ENCODE results near the gene VIT.

VIT gene

DNA sequence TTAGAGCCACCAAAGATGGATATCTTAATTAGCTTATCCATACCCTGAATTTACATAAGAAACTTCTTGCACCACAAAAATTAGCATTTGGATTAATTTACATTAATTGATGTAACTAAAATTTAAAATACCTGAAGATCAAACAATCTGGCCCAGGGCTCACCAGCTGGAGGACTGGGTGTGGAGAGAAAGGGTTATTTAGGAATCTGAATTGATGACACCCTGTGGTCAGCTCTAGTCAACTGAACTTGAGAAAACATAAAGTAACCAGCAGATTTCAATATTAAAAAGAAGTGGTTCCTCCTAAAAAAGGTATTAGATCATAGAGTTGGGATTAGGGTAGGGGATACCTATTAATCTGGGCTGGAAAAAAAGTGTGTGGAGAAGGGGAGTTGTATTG, 147.3 kb downstream of the VIT start:
- DNase-seq (ENCODE audit: low spot score) = no peak
- TF ChIP-seq, protein P1, sequence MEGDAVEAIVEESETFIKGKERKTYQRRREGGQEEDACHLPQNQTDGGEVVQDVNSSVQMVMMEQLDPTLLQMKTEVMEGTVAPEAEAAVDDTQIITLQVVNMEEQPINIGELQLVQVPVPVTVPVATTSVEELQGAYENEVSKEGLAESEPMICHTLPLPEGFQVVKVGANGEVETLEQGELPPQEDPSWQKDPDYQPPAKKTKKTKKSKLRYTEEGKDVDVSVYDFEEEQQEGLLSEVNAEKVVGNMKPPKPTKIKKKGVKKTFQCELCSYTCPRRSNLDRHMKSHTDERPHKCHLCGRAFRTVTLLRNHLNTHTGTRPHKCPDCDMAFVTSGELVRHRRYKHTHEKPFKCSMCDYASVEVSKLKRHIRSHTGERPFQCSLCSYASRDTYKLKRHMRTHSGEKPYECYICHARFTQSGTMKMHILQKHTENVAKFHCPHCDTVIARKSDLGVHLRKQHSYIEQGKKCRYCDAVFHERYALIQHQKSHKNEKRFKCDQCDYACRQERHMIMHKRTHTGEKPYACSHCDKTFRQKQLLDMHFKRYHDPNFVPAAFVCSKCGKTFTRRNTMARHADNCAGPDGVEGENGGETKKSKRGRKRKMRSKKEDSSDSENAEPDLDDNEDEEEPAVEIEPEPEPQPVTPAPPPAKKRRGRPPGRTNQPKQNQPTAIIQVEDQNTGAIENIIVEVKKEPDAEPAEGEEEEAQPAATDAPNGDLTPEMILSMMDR (IDR thresholded peaks at IDR 0.05; ENCODE audit: borderline replicate concordance, control extremely low read depth, extremely low read depth, insufficient read depth, missing control alignments) = no peak
- in situ Hi-C loops (cut with MboI; ENCODE audit: low sequenced_read_pairs, unreplicated experiment) = no loop called here

DNA sequence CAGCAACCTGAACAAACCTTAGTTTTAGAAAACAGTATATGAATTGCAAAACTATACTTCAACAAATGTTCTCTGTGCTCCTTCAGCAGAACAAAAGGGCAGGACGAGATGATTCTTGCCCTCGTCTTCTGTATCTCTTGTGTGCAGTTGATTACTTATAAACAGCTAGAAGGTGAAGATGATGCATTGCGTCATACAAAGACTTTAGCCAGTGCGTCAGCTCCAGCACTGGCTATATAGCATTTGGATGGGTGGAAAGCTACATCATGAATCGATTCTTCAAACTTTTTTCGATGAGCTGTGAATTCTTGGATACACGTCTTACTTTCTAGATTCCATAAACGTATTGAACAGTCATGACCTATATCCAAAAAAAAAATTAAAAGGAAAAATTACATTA, 152.8 kb downstream of the VIT start:
- no peak for DNase-seq (ENCODE audit: low spot score)
- in situ Hi-C loops (cut with MboI; ENCODE audit: low sequenced_read_pairs, unreplicated experiment) = no loop called here
- TF ChIP-seq, protein P1 (IDR thresholded peaks at IDR 0.05; ENCODE audit: borderline replicate concordance, control extremely low read depth, extremely low read depth, insufficient read depth, missing control alignments) = no peak

DNA sequence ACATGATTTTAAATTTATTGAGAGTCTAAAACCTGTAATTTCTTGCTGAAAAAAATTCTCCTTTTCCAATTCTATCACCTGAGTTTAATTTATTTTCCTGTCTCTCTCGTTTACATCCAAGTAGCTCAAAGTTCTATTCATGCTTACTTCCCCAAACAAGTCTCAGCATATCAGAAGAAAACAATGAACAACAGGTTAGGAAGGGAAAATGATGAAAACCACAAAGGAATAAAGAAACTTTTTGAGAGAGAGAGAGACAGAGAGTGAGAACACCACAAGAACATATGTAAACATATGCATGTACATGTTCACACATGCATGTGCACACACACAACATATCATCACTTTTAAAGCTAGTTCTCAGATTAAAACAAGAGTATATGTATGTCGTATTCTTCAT, 157.7 kb downstream of the VIT start:
- in situ Hi-C loops (cut with MboI; ENCODE audit: low sequenced_read_pairs, unreplicated experiment) = no loop called here
- DNase-seq (ENCODE audit: low spot score) = no peak
- TF ChIP-seq, protein P1 (IDR thresholded peaks at IDR 0.05; ENCODE audit: borderline replicate concordance, control extremely low read depth, extremely low read depth, insufficient read depth, missing control alignments) = no peak

DNA sequence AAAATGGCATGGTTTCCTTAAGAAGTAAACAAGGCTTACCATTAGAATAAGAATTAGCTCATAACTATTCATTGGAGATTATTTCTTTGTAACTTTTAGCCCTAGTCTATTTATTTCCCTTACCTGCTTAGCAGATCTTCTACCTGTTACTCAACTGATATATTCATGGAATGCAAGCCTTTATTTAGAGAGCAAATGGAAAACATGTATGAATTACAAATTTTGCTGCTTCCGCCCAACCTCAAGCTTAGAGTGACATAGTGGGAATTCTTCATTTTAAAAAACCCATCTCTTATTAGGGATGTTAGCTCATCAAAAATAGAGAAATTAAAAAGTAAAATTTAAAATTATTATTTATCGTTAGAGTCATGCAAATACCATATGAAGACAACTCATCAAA, 158.9 kb downstream of the VIT start:
- in situ Hi-C loops (cut with MboI; ENCODE audit: low sequenced_read_pairs, unreplicated experiment) = no loop called here
- TF ChIP-seq, protein P1 (IDR thresholded peaks at IDR 0.05; ENCODE audit: borderline replicate concordance, control extremely low read depth, extremely low read depth, insufficient read depth, missing control alignments) = no peak
- DNase-seq (ENCODE audit: low spot score) = no peak

- in situ Hi-C loops (cut with MboI; ENCODE audit: low sequenced_read_pairs, unreplicated experiment) = no loop called here
- no peak for DNase-seq (ENCODE audit: low spot score)
- TF ChIP-seq, protein P1 (IDR thresholded peaks at IDR 0.05; ENCODE audit: borderline replicate concordance, control extremely low read depth, extremely low read depth, insufficient read depth, missing control alignments) = no peak
Measured at GRCh38 chr2:36857713-36858112, 161.2 kb downstream of the VIT start.

DNA sequence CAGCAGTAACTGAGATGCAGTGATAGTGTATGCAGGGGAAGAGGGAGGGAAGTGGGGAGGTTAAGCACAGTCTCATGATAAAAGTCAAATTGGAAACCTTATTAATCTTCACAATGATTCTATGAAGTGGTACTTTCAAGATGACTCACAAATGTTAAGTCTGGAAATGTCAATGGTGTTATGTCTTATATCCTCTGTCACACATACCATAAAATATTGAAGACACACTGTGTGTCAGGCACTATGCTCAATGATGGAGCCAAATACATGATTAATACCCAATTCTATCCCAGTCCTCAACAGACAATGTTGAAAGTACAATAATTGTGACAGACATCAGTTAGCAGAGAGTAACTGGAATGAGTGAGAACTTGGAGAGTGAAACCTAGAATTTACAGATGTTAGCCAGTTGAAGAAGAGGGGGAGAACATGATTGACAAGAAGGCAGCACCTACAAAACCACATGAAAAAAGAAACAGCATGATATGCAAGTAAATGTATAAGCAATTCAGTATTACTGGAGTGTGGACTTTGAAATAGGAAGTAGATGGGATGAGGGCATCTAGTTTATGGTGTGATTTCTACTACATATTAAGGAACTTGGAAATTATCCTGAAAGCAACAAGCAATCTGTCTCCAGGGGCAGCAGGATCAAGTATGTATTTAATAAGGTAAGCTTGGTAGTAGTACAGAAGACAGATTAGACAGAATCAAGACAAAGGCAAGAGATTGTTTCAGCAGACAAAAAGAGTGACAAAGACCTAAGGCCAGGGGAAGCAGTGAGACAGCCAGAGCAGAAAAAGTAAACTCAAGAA, 162.3 kb downstream of the VIT start:
- no peak for DNase-seq (ENCODE audit: low spot score)
- in situ Hi-C loops (cut with MboI; ENCODE audit: low sequenced_read_pairs, unreplicated experiment) = no loop called here
- TF ChIP-seq, protein P1 (IDR thresholded peaks at IDR 0.05; ENCODE audit: borderline replicate concordance, control extremely low read depth, extremely low read depth, insufficient read depth, missing control alignments) = no peak

Data from GM13976 (cell line).